Activated gamma-delta T cell treated with Interleukin-2 at 50 U/mL for 16 hours (primary cell): ENCODE data around the gene PITX2.

Experiments
- DNase-seq: peaks from one replicate; pipeline ENCODE4 v3.0.0-alpha.2; 2020

PITX2 gene

DNA sequence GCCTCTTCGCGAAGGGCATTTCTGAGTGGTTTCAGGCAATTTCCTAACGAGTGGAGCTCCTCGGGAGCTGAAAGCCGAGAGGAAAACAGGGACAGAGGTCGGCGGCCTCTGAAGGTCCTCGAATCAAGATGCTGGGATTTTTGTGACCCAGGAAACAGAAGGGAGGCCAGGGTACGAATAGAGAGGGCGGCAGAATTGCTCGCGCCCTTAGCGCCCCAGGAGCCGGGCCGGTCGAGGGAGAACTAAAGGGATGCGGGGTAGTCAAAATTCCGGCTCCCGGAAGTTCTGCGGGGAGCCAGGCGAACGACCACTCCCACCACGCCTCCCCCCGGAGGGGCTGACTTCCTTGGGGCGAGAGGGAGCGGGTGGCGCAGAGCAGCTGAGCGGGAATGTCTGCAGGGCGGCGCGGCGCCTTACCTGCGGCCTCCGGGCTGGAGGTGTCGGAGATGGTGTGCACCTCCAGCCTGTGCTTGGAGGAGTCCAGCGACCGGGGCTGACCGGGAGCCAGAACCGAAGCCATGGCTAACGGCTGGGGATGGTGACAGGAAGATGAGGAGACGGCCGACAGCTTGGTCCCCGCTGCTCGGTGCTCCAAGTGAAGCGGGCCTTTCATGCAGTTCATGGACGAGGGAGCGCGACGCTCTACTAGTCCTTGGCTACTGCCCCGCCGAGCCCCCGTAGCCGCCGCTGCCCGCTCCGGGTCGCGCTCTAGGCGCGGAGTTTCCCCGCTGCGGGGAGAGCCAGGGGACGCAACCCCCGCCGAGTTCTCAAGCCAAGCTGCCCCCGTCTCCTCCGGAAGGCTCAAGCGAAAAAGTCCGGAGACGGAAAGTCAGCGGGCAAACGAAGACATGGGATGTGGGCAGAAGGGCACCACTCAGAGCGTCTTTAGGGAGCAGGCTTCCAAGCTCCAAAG, 782 bp downstream of the PITX2 start:
- no peak for DNase-seq

DNA sequence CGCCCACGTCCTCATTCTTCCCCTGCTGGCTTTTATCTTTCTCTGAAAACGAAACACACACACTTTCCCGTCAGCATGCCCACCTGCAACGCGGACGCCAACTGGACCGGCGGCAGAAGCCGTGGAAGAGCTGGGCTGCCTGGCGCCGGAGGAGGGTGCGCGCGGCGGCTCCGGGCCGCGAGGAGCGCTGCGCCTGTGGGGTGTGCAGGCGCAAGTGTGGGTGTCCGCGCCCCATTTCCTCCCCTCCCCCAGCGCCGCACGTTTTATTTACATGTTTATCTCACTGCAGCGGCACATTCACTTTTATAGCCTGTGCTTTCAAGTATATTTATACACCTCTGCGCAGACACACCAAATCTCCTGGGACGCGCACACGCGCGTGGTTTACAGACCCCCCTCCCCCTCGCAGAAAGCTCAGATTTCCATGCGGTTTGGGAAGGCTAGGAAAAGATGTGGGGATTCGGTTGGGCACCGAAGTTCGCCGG, 1.5 kb downstream of the PITX2 start:
- no peak for DNase-seq

DNA sequence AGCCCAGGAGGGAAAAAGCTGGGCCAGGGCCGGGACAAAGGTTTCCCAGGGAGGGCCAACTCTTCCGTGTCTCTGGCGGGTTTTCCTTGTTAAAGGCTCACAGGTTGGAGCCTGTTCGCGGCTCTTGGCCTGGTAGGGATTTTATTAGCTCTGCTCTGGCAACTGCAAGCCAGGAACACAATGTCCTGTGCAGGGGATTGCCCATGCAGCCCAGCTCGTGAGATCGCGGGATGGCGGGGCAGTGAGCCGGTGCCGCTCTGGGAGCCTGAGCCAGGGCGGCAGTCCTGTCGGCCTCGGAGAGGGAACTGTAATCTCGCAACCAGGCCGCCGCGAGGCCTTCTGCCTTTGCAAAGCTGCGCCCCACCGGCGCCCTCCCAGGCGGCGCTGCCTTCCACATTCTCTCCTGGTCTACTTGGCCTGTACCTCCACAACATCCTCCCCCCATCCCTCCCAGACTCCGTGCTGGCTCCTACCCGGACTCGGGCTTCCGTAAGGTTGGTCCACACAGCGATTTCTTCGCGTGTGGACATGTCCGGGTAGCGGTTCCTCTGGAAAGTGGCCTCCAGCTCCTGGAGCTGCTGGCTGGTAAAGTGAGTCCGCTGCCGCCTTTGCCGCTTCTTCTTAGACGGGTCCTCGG, 2.1 kb downstream of the PITX2 start:
- no peak for DNase-seq

DNA sequence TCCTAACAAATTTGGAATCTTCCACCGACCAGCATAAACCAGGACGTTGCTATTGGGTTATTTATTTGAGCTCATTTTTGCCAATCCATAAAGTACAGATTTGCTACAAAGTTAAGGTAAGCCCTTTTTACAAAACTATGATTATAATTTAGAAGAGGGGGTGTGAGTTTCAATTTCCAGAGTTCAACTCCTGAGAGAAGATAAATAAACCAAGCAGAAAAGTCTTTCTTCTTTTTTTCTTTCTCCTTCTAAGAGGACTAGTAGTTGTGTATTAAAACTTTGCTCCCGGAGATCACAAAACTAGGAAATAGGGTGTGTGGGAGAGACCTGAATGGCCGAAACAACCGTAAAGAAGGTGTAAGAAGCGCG, 2.6 kb downstream of the PITX2 start:
- DNase-seq: no peak

DNA sequence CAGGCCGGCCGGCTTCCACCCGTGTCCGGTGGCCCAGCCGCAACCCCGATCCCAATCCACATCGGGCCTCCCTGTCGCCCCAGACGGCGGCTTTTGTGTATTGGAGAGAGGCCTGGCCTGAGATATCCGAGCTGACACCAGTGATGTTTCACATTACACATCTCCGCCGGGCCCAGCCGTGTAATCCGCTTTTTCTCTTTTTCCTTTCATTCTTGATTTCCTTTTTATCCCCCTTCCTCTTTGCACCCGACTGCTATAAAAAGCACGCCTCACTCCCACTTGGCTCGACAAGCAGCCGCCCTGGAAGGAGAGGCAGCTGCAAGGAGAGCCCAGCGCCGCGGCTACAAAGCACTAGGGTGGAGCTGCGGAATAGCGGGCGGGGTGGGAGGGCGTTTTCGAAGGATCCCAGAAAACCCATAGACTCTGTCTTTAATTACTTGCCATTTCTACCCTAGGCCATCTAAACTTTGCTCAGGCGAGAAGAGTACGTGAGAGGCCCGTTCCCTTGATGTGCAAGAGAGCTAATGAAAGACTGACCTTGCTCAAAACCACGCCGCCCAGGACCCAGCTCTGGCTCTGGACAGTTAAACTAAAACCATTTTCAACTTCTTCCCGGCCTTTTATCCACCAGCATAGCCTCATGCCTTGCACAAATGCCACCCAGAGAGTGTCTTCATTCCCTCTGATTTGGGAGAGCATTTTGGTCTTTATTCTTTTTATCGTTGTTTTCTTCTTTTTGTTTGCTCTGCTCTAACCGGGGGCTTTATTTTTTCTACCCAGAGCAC, 3.2 kb downstream of the PITX2 start:
- DNase-seq: no peak

DNA sequence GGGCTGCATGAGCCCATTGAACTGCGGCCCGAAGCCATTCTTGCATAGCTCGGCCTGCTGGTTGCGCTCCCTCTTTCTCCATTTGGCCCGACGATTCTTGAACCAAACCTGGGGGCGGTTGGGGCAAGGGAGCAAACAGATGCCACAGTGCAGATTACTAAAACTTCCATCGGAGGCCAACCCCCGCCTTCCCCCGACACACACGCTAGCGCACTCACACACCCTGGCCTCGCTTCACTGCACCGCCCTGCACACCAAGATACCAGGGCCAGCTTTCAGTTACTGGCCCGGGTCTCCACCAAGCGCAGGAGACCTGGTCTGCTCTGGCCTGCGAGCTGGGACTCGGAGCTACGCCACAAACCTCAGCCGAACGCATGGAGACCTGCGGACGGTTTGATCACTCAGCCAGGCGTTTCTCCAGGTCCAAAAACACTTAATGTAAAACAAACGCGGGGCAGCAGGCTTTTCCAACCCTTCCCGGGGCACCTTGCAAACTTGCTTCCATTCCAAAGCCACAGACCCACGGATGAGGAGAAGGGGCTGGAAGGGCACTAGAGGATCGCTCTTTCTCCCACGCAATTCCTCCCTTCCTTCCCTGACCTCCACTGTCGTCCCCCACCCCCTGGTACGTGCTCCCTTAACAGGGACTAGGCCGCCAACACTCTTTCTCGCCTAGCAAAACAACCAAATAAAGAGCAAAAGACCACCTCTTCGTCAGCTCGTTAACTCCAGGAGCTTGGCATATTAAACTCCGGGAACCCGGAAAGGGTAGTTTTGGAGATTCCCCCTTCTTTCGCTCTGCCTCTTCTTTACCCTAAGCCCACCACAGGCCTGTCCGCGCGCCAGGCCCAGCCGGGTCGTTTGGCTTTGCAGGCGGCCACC, 4.1 kb downstream of the PITX2 start:
- no peak for DNase-seq

DNA sequence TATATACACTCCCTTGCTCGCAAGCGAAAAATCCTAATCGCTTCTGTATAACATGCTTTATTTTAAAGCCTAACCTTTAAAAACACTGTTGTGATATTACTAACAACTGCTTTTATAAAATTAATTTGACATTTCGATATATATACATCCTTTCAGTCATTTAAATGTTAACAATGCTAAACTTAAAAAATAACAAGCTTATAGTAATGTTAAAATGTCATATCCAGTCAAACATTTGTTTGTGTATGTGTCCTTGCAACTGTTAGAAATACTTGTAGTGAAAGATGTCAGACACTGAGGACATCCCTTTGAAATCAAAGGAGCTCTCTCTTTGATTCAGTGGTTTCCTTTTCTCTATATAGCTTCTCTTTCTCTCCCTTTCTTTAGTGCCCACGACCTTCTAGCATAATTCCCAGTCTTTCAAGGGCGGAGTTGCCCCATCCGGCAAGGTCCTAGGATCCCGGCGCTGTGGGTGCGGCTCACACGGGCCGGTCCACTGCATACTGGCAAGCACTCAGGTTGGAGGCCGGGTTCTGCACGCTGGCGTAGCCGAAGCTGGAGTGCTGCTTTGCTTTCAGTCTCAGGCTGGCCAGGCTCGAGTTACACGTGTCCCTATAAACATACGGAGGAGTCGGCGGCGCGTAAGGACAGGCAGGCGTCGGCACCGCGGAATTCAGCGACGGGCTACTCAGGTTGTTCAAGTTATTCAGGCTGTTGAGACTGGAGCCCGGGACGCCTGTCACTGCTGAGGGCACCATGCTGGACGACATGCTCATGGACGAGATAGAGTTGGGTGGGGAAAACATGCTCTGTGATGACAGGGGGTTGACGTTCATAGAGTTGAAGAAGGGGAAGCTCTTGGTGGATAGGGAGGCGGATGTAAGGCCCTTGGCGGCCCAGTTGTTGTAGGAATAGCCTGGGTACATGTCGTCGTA, 5.0 kb downstream of the PITX2 start:
- no peak for DNase-seq

DNA sequence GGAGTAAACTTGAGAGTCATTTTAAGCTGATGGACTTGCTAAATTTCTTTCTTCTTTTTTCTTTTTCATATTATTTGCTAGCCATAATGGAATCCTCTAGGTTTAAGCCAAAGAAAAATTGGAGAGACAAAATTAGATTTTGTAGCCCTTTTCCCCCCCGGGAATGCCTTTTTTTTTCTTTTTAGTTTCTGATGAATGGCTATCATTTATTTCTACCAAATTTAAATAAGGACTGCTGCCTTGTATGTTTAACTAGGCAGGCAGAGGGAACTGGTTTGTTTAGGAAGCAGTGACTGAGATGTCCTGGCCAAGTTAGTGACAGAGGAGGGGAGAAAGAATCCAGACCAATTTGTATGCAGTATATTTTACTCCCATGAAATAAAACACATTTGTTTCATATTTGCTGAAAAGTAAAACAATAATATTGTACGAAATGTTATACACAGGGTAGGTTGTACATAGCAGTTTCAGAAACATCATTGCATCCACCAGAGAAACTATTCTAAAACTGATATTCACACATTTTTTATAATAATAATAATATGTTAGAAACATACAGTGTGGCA, 5.7 kb downstream of the PITX2 start:
- DNase-seq: no peak

DNA sequence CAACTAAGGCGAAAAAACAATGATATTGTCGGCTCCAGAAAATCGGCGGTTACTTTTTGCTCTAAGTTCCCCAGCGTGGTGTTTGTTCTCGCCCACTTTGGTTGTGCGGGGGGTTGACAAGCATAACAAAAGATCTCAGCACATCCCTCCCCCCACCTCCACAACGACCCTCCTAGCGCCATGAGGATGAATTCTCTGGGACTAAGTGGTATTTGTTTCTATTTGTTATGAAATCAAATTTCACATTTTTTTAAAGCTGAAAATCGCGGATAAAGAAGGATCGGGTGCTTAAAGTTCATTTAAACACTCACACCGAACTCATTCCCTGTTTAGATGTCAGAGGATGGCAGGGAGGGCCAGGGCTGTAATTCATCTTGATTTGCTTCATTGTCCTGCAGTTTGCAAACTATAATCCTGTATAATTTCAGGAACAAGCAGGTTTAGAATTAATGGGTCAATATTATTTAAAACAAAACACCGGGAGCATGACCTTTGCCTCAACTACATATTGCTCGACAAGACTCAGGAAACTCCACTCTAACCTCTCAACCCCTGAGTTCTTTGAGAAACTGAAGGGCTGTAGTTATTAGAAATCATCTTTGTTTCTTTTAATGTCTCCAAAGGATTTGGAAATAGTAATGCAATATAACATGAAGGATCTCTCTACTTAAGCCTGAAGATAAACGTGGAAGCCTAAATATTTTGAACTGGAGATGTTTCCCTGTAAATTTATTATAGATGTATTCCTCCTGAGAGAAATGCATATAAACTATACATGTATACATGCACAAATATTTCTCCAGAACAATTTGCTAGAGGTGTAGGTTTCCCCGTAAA, 6.4 kb downstream of the PITX2 start:
- DNase-seq: no peak

DNA sequence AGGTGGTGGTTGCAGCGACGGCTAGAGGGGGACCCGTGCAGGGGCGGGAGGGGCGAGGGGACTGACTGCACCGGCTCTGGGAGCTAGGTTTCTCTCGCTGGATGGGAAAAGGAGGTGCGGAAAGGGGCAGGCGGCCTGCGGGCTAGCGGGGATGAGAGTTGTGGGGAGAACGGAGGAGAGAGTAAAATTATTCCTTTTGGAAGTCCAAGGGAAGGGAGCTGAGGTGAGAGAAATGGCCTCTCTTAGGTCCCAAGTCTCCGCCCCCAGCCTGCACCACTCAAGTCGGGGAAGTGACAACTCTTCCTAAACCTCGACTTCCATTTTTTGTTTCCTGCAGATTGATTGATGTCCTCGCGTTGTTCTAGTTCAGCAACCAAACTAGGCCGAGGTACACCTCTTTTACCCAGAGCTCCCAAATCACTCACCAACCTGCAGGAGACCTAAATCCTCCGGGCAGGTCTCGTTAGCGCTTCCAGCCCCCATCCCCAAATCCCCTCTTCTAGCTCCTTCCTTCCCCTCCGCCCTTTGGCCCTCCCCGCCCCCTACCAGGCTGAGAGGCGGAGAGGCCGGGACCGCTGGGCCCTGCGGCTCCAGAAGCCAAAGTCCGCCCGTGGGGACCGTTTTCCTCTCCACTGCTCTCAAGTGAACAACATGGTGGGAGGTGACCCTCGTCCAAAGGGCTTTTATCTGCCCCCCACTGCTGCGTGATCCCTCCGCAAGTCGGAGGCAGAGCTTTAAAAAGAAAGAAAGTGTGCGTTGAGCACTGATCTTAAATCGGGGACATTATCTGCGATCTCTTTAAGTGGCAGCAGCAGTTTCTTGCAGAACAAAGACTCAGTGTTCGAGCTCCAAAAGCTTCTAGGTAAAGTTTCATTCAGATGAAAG, 7.3 kb downstream of the PITX2 start:
- no peak for DNase-seq

DNA sequence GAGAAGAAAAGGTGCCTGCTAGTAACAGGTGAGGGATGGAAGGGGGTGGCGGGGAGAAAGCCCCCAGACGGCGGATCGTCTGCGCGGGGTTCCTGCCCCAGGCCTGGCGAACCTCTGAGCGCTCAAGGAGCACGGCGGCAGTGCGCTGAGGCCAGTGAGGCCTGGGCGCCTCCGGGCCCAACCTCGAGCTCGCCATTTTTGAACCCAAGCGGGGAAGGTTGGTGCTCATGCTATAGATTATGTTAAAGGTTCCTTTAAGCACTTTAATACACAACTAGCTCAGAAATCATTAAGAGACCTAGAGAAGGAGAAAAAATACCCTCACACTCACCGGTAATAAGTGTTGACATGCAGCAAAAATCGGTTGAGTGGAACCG, 7.9 kb downstream of the PITX2 start:
- DNase-seq: no peak

DNA sequence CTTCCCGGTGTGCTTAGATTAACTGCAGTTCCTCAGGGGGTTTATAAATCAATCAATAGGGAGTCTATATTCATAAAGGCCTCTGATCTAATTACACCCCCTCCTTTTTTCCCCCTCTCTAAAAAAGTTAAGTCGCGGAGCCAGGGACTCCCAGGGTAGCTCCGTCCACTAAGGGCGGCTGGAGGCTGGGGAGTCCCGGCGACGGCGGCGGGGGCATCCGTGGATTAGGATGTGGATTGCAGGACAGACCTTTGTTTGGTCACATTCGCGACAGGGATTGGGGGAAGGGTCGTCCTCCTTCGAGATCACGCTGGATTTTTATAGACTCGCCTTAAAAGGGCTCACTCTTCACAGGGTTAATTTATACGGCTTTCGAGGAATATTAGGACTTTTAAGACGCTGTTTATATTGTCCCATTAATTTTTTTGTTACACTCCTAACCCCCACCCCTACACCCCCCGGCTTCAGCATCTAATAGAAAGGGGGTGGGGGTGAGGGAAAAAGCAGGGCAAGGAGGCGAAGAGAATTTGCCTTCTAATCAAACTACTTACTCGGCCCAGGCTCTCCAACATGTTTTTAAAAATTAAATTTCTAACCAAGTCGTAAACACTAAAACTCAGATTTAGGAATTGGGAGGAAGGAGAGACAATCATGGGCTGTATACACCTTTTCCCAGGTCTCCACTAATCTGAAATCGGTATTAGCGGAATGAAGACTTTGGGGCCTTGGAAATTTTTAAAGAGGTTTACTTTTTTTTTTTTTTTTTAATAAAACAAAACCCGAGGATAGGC, 8.5 kb downstream of the PITX2 start:
- no peak for DNase-seq

DNA sequence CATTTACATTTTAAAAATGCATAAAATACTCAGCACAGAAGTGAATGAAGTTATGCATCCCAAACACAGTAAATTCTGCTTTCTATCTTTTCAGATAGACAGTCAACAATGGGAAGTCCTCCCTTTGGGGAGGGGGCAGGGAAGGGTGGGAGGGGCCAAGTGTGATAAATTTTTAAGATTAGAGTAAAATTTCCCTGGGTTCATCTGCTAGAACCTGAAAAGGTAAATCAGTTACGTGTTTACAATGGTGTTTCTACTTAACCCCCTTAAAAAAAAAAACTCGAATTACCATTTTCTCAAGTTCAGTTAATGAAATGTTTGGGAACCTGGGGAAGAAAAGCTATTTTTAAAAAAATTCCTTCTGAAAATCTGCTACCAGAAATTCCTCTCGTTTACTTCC, 9.1 kb downstream of the PITX2 start:
- no peak for DNase-seq

DNA sequence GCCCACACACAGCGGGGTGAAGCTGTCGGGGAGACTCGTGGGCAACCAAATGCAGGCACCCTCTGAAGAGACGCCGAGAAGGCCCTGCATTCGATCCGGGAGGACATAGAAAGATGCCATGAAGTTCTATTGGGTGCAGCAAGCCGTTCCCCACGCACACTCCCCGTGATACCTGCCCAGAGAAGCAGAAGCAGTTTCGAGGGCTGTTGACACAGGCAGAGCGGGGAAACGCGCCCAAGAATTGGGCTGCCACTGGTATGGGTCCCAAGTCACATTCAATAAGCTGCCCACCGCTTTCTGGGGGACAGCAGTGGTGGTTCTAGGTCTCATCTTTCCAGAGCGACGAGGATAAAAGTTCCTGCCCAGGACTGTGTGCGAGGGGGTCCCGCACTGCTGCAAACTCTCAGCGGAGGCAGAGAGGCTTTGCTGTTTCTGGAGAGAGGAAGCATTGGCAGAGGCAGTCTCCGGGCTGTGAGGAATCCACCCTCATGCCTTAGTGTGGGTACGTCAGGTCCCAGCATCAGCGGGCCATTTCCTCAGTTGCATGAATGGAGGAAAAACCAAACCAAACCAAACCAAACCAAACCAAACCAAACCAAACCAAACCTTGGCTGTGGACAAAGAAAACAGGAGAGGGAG, 10.1 kb downstream of the PITX2 start:
- DNase-seq: no peak

DNA sequence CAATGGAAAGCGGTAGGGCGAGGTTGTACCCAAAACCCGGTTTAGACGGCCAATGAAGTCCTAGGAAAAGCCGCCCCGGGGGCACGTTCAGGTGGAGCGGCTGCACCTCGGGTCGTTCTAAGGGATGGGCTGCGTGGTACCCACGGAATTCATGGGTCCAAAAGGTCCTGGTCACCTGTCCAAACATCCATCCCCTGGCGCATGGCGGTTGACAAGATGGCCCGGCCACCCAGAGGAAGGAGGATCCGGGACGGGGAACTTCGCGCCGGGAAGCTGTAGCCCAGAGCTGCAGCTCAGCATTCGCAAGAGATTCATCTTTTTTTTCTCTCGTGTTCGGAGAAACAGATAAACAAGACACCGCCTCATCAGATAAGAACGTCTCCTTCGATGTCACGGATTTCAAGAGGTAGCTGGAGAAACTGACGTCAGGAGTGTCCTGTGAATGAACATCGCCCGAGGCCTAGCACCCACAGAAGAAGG, 10.9 kb downstream of the PITX2 start:
- no peak for DNase-seq

DNA sequence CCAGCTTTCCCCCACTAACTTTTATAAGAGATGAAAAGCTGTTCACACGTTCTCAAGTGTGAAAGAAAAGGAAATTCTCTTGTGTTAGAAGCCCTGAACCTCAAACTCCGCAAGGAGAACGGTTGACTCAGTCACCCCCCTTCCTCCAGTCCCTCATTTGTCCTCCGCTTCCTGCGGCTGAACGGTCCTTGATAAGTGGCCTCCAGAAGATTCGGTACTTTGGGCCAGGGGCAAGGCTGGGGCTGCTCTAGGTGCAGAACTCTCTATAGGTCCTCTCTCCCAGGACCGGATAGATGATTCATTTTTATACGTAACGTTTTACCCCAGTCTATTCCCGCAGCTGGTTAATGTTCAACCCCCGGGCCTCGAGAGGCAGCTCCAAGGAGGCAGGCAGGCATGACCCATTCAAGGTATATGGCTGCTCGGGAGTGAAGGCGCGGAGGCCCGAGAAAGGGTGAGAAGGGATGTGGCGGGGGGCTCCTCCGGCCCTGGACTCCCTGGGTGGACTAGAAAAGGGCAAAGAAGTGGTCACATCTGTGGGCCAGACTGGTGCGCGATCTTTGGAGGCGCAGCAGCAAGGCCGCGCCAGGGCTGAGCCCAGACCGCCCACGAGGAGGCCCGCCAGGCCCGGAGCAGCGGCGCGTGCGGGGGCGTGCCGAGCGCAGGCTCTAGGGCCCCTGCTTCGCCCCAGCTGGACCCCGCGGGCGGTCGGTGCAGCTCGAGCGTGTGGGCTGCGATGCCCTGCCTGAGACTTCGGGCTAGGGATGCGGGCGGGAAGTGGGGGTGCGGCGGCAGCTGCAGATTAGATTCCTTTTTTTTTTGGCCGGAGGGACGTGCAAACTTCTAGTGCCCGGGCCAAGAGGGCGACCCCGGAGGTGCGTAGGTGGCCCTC, 11.7 kb downstream of the PITX2 start:
- DNase-seq: no peak

DNA sequence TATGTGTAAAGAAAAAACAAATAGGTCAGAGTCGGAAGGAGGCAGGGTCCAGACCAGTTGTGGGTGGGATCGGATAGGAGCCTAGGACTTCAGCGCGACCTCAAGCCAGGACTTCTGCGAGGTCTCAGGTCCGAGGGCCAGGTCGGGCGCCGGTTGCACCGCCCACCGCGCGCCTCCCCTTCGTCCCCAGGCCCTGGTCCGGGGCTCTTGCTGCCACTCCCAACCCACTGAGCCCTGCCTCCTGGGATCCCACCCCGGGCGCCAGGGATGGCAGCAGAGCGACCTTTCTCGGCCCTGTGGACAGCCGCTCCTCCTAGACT, 12.3 kb downstream of the PITX2 start:
- DNase-seq: no peak
